HG02610 (cell line): ENCODE data around the gene PARK7.

Experiments used
- ATAC-seq: cut with Tn5 transposase; IDR thresholded peaks from one replicate; pipeline ENCODE4 v1.9.1; 2021; ENCODE audit warnings: mild to moderate bottlenecking, moderate library complexity; ENCODE audit not compliant: unreplicated experiment

The PARK7 gene

GRCh38 chr1:8021676-8022266, 60.3 kb downstream of the PARK7 start:
- no peak for ATAC-seq

GRCh38 chr1:8022395-8023286, 61.1 kb downstream of the PARK7 start:
- no peak for ATAC-seq

DNA sequence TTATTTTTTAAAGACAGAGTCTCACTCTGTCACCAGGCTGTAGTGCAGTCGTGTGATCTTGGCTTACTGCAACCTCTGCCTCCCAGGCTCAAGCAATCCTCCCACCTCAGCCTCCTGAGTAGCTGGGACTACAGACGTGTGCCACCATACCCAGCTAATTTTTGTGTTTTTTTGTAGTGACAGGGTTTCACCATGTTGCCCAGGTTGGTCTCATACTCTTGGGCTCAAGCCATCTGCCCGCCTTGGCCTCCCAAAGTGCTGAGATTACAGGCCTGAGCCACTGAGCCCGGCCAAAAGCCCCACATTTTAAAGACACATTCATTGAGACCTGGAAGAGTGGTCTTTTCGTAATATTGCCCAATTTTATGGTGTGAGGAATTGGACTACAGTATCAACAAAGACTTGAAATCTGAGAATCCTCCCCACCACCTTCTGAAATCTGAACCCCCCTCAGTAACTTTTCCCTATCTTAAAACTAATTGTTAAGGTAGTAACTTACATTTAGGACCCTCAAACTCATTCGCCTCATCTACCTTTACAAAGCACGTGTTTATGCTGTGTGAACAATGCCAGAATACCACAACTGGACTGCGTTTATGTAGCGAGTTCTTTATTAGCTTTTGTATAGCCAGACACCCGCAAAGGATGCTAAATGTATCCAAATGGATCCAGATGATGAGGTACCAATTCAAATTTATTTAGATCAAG, 61.9 kb downstream of the PARK7 start:
- no peak for ATAC-seq

DNA sequence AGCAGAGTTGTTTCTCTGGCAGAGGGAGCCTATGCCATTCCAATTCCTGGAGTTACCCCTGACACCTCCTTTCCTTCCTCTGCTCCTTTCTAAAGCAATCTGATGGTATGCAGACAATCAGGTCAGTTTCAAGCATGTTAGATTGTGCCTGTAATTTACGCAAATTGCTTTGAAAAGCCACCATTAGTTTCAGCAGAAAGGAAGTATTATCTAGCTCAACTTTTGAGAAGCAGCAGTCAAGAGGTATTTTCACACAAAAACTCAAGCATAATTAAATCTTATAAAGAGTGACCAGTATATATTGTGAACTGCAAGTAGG, 62.4 kb downstream of the PARK7 start:
- ATAC-seq: no peak

DNA sequence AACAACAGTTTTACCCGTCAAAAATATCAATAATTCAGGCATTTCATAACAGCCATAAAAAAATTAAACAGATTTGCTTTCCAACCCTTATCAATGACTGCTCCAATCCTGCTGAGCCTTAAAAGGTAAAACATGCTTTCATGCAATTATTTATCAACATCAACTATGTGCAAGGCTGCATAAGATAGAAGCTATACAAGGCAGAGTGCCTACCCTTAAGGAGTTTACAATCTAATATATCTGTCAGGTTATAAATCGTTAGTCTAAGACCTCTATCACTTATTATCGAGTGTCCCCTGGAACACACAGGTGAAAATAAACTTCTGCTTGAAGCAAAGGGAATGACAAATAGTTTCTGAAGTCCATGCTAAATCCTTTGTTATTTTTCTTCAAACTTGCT, 62.8 kb downstream of the PARK7 start:
- no peak for ATAC-seq

DNA sequence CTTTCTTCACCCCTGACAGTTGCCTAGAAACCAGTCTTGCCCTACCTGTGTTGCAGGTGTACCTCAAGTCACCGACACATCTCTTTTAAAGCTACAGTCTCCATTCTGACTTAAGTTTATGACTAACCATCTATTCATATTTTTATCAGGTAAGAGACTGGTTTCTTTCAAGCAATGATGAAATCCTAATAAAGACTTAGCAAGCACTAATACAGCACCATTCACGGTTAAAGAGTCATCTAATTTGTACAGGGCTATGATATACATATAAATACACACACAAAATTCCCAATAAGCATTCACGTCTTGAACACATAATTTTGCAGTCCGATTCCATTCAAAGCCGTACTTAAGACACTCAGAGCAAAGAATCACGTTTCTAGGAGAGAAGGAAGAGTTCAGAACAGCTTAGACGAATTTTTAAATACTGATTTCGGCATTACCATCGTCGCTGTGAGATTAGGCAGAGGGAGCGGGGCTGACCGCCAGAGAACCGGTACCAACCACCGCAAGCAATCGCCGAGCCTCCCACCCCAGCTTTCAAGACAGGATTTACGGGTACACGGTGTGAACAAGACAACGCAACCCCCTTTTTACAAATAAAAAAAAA, 63.7 kb downstream of the PARK7 start:
- ATAC-seq: no peak

- ATAC-seq: peak; percentile 14
These were observed 64.2 kb downstream of the PARK7 start for GRCh38 chr1:8025671-8026144.

- peak; percentile 86 for ATAC-seq
These were observed 64.9 kb downstream of the PARK7 start, which contains the start of gene ERRFI1 for GRCh38 chr1:8026153-8026975. Gene ERRFI1, minus strand, starts transcription at chr1:8026309. Its CDS starts 10,690 bp downstream, at chr1:8015619.

DNA sequence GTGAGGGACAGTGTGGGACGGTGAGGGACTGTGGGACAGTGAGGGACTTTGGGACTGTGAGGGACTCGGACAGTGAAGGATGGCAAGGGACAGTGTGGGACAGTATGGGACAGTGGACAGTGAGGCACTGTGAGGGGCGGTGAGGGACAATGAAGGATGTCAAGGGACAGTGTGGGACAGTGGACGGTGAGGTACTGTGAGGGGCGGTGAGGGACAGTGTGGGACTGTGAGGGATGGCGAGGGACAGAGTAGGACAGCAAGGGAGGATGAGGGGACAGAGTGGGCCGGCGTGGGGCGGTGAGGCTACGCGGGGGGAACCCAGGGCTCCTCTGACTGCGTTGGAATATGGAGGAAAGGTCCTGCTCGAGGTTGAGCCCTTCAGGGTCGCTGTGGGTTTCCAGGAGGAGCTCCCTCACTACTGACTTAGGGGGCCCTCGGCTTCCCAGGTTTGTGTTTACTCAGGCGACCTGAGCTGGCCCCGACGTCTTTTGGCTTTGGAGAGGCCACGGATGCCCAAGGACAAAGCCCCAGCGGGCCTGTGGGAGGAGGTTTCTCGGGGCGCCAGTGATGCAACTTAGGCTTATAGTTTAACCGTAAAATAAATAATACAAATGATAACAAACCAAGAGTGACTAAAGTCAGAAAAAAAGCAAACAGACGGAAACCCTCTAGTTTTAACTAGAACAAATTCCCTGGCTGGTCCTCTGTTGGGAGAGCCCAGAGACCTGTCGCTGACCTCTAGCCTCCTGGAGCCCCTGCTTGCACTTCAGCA, 65.7 kb downstream of the PARK7 start:
- no peak for ATAC-seq

DNA sequence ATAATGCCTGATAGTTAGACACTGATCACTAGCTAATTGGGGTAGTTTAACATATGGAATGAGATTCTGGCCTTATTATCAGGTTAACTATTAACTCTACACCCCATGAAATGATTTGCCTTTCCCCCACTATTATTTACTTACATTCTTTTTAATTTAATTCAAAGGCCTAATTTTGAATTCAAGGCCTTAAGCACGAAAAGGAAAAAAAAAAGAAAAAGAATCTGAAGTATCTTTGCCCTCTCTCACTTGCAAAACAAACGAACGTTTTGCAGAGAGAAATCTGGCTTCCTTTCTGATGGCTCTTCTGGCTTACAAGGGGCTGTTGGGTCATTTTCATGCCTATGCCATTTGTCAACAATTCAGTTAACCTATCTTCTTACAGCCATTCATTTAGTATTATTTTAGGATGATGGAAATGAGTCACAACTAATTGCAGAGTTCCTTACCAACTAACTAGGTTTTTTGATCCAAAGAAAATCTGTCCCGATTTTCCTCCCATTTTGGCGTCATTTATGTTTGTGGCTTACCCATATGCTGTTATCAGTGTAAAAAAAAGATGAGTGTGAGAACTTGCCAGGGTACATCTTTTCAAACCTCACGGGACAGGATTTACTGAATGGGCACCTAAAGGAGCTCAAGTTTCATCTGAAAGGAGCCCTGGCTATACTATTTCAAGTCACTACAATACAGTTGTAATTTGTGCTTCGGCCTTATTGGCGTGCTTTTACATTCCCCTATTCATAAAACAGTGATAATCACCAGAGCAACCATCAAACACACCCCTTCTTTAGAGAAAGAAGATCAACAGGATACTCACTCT, 66.4 kb downstream of the PARK7 start:
- no peak for ATAC-seq

- ATAC-seq: no peak
These were observed 67.0 kb downstream of the PARK7 start for GRCh38 chr1:8028571-8028910.

DNA sequence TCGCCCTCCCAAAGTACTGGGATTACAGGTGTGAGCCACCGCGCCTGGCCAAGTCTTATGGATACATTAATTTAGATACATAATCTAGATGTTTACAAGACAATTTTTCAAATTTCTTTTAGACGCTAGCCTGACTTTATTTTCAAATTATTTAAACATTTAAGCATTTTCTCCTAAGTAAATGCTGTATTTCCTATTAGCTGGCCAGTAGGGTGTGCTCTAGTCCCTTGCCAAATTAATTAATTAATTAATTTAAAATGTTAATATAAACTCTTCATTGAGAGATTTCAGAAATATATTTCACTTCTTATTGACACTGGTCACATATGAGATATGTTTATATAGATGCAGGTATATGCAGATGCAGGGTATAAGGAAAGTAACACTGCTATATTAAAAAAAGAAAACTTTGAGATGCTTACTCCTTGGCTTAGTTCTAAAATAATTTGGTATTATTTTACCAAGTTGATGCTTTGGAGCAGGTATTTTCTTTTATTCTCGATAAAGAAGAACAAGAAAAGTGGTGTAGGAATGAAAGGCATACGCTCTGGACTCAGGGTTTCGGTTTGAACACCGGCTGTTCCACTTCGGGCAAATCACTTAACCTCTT, 69.8 kb downstream of the PARK7 start:
- ATAC-seq: no peak

- no peak for ATAC-seq
These were observed 70.9 kb downstream of the PARK7 start for GRCh38 chr1:8032366-8032910.

GRCh38 chr1:8033322-8033721, 71.8 kb downstream of the PARK7 start:
- ATAC-seq: no peak
